ENCODE results near the gene KIFC1.

- TF ChIP-seq CTCF (conservative IDR thresholded peaks at IDR 0.05; ENCODE audit: low read depth, low read length) = no peak
- TF ChIP-seq MAZ (IDR thresholded peaks at IDR 0.05; ENCODE audit: borderline replicate concordance, low read depth, low read length) = no peak
- TF ChIP-seq POLR2A (IDR thresholded peaks at IDR 0.05; ENCODE audit: low read depth, low read length) = no peak
- TF ChIP-seq SMC3 (IDR thresholded peaks at IDR 0.05; ENCODE audit: low read depth, low read length) = no peak
- TF ChIP-seq CHD1 (IDR thresholded peaks at IDR 0.05; ENCODE audit: low read depth, low read length) = no peak
- no peak for TF ChIP-seq USF2 (IDR thresholded peaks at IDR 0.05; ENCODE audit: low read depth, low read length)
- no peak for TF ChIP-seq ELK1 (IDR thresholded peaks at IDR 0.05; ENCODE audit: borderline replicate concordance, low read depth, low read length)
- TF ChIP-seq CEBPB (IDR thresholded peaks at IDR 0.05; ENCODE audit: low read depth, low read length) = no peak
These were observed 67.1 kb downstream of the KIFC1 start for GRCh38 chr6:33458676-33459075.
